ENCODE data around the gene SLC5A6.

SLC5A6 gene

DNA sequence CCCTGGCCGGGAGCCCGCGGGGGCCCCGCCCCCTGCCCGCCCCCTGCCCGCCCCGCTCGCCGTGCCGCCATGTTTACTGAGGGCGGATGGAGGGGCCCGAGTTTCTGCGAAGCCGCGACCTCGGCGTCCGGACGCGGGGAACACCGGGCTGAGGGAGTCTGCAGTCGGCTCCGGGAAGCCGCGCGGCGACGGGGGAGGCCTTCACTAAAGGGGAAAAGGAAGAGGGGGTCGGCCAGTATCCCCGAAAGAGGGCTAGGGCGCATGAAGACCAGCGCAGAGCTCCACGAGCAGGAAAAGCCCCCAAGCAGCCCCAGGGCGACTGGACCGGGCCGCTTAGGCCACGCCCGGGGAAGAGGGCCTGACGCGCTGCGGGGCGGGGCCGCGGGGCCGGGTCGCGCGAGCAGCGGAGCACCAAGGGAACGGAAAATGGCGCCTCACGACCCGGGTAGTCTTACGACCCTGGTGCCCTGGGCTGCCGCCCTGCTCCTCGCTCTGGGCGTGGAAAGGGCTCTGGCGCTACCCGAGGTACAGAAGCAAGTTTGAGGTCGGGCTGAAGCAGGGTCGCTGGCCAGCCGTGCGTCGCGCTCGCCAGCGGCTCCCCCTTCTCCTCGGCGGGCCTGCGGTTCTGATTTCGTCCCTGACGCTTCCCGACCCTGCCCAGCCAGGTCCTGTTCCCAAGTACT lies at the start of gene SLC5A6, which contains the start of gene ATRAID:
Gene SLC5A6 (minus strand): TSS at position 326 of the 683 bp plus-strand sequence. CDS start 4,618 bp downstream, outside the sequence.
Gene ATRAID (plus strand): TSS at position 99 of the 683 bp plus-strand sequence. CDS start 328 bp downstream, at position 427.
- peak; percentile 55 to 87 for DNase-seq

DNA sequence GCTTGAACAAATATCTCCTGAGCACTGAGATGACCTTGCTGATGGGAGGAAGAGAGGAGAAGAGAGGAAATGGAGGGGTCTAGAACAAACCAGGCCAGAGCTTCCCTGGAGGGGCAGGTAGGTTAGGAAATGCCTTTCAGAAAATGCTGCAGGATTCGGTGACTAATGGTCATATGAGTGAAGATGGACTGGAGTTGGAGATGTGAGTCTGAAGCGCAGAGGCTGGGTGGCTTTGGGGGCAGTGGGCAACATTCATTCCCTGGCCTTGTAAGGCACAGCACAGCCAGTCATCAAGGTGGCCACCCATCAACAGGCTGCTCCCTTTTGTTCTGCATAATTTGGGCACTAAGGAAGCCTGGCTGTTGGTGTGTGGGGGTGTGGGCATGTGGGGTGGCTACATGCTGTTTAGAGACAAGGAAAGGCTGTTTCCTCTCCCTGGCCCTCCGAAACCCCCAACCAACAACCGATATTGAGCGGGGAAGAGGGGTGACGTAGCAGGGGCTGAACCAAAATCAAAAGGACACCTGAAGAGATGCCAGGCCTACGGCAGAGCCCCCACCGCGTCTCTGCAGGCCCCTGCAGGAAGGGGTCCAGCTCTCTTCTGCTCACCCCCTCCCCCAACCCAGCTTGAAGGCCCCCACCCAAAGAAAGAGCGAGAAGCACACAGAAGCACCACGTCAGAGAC lies 49.3 kb upstream of the SLC5A6 start:
- no peak for DNase-seq

DNA sequence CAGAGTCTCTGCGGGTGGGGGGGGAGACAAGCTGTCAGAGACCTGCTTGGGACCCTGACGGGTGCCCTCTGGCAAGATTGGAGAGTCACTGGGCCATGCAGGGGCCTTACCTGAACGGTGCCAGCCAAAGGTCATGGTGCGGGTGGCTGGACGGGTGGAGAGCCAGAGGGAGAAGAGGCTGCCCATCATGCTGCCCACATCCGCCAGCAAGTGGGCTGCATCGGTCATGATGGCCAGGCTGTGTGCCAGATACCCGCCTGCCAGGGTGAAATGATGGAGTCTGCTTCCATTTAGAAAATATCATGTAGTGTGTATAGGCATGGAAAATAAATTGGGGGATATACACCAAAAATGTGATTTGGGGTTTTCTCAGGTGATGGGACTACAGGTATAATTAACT lies 46.0 kb upstream of the SLC5A6 start:
- DNase-seq: no peak

DNA sequence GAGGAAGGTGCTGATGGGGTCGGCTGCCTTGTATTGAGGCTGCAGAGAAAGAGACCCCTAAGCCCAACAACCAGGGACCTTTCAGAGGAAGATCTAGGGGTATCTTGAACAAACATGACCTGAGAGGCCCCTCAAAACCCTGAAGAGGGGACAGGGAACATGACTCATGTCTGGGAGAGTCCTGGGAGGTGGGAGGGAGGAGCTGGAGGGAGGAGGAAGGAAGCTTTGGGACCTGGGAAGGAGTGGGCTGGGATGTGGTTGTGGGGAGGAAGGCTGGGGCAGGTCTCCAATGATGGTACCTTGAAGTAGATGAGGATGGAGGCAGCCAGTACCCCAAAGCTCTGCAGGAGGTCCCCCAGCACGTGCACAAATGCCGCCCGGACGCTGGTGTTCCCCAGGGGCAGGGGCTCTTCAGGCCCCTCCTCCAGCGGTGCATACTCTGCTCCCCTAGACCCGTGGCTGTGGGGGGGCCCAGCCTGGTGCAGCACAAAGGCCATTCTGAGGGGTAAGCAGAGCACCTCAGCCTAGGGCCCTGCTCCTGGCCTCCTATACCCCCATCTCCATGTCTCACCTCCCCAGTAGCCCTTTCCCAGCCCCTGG lies 44.9 kb upstream of the SLC5A6 start:
- no peak for DNase-seq

DNA sequence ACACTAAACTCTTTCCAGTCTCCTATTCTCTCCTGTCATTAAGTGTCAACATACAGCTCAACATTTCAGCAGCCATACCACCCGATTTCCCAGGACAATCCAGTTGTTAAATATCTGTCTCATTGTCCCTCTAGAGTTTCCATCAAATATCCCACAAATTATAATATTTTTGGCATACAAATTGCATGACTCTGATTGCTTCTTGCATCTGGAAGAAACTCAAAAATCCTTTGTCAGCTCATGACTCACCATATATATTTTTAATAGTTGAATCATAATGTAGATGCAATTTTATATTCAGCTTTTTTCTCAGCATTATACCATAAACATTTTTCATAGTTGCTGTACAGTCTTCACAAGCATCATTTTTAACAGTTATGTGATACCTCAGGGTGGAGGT lies 43.6 kb upstream of the SLC5A6 start:
- DNase-seq: no peak

DNA sequence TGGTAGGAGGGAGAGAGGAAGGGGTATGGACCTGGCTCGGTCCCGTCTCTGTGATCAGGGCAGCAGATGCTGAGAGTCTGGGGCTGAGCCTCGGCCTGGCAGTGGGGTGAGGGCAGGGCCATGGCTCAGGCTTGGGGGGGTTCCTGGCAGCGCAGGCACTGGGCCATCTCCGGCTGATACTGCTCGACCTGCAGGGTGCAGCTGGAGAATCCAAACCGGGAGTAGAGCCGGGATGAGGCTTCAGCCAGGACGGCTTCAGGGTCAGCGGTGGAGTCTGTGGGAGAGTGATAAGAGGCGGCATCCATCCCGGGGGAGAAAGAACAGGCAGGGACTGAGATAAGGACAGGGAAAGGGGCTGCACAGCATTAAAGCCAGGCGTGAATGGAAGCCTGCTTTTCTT lies 43.1 kb upstream of the SLC5A6 start:
- no peak for DNase-seq

DNA sequence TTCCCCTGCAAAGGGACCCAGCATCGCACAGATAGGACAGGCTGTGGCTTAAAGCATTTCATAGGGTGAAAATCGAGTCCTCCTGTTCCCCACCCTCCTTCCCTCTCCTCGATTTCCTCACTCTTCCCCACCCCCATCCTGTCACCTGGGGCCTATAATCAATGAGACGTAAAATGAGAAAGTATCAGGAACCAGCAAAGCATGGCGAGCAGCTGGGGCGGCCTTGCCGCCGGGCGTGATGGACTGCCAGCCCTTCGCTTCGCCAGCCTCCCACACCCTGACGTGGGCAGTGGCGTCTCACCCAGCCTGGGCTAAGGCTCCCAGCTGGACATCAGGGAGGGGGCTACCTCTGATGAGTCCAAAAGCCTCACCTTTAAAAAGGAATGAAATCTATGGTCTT lies 39.7 kb upstream of the SLC5A6 start:
- no peak for DNase-seq

DNA sequence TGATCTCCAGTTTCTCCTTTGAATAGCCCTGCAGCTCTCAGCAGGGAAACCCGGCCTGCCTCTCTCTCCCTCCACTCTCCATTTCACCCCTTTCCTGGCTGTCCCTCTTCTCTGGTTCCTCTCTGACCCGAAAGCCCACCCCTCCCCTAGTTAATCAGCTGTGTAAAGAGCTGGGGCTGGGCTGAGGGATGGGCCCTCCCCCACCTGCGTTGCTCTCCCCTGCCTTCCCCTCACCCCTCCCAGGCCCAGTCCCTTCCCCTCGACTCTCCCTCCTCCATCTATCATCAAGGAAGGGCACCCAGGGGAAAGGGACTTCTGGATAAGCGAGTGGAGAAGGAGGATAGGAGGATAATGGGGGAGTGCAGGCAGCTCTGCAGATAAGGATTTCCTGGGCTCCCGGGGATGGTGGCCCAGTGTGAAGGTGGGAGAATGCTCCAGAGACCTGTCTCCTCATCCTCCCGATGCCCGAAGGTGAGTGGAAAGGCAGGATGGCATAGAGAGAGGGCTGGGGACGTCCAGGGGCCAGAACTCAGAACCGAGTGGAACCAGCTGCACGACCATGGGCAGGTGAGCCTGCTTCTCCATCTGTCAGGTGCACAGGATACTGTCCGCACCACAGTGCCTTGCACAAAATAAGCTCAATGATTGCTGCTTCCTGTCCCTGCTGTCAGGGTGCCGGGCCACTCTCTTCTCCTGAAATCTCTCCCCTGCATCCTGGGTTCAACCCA lies 38.7 kb upstream of the SLC5A6 start:
- DNase-seq: no peak

DNA sequence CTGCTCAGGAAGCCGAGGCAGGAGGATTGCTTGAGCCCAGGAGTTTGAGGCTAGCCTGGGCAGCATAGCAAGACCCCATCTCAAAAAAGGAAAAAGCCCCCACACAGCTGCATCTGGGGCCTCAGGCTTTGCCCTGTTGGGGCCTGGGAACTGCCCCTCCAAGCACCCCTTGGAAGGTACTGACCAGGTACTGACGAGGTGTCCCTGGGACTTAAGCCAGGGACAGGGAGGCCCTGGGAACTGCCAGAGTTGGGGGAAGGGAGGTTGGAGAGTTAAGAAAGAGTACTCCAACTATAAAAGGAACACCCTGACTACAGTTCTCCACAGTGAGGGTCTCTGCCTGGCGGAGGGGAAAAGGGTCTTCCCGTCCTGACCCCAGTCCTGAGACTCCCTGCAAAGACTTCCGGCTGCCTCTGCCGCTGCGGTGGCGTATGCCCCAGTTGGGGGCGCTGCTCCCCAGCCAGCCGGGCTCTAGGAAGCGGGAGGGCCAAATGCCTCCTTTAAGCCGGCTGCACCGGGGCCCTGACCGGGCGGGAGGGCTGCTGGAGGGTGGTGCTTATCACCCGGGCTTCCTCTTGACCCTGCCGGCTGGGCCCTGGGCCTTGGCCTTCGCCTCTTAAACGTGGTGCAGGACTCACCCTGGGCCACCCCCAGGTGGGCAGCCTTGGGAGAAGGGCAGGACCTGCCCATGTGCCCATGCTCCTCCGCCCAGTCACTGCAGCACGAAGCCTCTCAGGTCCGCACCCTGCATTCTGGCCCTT lies 38.0 kb upstream of the SLC5A6 start:
- no peak for DNase-seq

DNA sequence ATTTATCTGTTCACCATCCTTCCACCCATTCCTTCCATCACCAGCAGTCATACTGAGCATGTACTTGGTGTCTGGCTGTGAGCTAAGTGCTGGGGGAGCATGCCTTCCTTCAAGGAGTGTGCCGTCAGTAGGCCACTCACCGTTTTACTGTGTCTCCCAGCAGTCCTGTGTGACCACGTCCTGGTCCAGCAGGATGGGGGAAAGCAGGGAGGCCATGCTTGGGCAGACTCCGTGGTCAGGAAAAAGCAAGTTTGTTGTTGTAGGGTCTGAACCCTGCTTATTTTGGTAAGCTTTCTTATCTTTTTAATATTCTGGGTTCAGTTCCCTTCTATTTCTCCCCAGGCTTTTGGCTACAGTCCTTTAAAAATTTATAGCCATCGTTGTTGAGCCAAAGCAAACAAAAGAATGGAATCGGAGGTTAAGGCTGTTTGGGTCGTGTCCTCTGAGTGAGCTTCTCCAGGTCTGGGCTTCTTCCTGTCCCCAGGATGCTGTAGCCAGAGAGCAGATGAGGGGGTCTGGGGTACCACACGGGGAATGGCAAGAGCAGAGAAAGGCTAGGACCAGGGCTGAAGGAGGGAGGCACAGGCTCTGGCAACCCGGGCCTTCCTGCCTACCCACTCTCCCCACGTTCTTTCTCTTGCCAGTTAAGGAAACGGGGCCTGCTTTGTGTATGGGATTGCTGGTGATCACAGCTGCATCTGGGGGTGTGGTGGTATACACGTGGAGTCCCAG lies 37.3 kb upstream of the SLC5A6 start:
- DNase-seq: no peak

DNA sequence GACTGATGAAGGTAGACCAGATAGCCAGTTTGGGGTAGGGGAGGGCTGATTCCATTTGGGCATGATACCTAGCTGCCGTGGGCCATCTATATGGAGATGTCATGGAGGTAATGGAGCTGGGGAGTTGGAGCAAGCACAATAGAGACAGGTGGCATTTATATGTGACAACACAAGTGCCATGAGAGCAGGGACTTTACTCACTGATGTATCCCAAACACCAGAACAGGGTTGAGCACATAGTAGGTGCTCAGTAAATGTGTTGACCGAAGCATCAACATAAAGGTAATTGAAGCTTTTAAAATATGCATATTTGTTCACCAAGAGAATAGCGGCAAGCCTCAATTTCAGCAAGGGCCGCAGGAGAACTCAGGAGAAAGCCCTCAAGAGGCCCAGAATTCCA lies 35.8 kb upstream of the SLC5A6 start:
- DNase-seq: no peak

DNA sequence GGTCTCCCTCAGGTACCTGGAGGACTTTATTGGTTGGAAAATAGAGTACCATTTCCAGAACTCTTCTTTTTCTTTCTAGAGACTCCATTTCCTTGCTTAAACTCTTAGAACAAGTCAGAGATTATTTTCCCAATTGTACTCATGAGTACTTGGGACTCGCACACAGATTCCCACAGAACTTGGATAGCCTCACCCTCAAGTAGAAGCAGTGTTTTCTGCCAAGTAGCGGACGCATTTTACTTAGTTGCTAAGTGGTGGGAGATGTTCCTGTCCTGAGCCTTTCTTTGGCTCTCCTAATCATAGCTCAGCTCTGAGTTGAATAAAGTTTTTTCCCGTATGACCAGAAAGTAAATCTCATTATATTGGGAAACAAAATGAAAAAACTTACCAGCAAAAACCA lies 33.6 kb upstream of the SLC5A6 start:
- no peak for DNase-seq

DNA sequence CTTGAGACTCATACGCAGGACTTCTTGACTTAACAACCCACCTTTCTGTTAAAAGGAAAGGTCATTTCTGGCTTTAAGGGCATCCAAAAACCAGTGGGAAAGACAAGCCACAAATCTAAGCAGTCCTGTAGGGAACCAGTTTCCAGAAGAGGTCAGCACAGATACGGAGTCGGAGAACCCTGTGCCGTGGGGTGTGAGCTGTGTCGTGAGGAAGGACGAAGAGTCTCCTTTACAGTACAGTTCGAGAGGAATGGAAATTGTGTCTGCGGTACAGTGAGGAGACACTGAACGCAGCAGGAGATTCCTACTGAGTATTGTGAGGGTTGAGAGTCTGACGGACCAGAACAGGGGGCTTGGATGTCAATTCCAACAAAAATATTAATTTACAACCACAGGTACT lies 33.0 kb upstream of the SLC5A6 start:
- no peak for DNase-seq

DNA sequence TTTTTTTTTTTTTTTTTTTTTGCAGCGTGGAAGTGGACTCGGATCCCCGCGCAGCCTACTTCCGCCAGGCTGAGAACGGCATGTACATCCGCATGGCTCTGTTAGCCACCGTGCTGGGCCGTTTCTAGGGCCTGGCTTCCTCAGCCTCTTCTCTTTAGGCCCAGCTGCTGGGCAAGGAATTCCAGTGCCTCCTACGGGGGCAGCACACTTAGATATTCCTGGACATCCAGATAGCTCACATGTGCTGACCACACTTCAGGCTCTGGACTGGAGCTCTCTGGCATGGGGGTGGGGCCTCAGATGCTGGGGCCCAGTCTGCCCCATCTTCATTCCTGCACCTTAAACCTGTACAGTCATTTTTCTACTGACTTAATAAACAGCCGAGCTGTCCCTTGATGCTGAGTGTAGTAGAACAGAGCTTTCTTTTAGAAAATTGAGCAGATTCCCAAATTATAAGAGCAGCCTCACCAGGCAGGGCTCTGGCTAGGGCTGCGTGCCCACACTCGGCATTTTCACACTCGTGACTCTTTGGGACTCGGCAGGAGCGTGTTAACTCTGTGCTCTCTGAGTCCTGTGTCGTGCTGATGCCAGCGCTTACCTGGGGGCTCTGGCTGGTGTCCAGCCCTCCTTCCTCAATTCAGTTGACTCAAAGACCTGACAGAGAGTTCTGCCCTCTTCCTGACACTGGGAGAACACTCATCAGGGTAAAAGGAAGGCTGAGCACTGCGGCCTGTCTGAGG lies 31.5 kb upstream of the SLC5A6 start:
- no peak for DNase-seq

DNA sequence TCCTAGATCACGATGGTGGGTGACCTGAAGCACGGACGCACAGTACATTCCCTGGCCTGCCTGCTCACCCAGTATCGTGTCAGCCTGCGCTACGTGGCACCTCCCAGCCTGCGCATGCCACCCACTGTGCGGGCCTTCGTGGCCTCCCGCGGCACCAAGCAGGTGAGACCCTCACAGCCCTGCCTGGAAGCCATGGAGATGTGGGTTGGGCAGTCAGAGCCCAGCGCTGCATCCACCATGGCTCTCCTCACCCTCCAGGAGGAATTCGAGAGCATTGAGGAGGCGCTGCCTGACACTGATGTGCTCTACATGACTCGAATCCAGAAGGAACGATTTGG lies 30.5 kb upstream of the SLC5A6 start:
- no peak for DNase-seq

DNA sequence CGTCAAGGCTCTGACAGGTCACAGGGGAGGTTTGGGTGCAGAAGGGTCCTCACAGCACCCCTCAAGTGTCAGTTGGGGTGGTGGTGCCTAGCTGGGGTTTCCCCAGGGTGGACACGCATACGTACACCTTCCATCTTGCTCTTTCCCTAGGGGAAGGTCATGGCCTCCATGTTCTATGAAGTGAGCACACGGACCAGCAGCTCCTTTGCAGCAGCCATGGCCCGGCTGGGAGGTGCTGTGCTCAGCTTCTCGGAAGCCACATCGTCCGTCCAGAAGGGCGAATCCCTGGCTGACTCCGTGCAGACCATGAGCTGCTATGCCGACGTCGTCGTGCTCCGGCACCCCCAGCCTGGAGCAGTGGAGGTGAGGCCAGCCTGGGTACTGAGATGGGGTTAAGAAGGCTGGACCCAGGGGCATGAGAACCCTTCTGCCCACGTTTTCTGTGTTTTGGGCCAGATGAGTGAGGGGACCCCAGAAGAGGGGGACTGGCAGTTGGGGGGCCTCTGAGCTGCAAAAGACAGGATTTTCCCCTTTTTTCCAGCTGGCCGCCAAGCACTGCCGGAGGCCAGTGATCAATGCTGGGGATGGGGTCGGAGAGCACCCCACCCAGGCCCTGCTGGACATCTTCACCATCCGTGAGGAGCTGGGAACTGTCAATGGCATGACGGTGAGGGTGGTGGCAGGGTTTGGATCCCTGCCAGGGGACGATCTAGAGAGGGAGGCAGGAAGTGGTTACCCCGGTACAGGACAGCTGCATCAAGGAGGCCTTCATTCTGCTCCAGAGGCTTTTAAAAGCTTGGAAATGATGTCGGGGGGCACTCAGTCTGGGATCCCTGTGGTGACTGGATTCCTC lies 29.9 kb upstream of the SLC5A6 start:
- no peak for DNase-seq

DNA sequence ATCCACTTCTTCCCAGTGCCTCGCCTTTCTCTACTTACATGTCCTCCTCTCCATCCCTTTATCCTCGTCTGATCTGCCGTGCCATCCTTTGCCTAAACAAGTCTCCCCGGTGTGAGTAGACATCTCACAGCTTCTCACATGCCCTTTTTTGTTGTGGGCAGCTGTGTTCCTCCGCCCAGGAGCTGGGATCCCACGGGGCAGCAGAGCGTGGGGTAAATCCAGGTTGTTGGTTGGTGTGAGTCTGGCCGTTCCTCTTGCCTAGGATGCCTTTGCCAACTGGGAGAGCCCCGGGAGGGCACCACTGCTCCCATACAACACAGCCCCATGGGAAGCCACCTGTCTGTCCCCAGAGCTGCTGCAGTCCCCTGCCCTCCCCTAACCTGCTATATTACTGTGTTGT lies 28.3 kb upstream of the SLC5A6 start:
- no peak for DNase-seq

DNA sequence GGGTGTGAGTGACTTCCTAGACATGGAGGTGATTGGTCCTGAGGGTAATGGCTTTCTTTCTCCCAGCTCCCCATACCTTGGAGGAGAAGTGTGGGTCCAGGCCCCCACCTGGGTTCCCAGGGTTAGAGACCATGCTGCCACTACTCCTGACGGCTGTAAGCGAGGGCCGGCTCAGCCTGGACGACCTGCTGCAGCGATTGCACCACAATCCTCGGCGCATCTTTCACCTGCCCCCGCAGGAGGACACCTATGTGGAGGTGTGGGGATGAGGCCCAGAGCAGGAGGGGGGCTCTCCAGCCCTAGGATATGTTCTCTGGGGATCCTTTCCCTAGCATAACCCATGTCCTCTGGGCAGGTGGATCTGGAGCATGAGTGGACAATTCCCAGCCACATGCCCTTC lies 26.9 kb upstream of the SLC5A6 start:
- no peak for DNase-seq

DNA sequence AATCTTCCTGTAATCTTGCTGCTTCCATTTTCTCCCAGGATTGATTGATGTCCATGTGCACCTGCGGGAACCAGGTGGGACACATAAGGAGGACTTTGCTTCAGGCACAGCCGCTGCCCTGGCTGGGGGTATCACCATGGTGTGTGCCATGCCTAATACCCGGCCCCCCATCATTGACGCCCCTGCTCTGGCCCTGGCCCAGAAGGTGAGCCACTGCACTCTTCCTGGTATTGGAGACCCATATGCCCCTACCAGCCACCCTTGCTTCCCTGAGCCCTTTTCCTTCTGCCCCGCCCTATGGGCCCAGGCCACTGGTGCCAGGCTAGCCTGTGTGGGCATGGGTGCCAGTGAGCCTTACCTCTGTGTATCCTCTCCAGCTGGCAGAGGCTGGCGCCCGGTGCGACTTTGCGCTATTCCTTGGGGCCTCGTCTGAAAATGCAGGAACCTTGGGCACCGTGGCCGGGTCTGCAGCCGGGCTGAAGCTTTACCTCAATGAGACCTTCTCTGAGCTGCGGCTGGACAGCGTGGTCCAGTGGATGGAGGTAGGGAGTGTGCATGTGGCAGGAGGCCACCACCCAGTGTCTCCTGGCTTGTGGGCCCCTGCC lies 25.4 kb upstream of the SLC5A6 start:
- DNase-seq: no peak

DNA sequence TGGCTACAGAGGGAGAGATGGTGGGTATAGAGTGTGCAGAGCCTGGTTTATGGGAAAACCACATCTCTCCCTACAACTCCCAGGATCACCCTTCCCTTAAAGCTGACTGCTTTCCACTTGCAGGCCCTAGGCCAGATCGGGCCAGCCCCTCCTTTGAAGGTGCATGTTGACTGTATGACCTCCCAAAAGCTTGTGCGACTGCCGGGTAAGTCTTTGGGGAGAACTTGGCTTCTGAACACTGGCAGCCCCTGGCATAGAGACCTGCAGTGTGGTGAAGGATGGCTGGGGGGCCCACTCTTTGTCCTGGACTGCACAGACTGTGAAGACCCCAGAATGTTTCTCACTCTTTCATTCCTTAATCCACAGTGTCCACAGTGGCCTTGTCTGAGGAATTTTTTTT lies 24.6 kb upstream of the SLC5A6 start:
- no peak for DNase-seq

Measured in NCI-H446 (cell line).